HepG2 (cell line): ENCODE measurements around the gene EPN3. TPM values are rescaled to one million over a fixed set of nuclear protein-coding genes. Genes with fewer than 3 reads are reported as not detected.

Source experiments
- ARID2 ChIP-seq: sonication (generic); formaldehyde crosslinking; IDR thresholded peaks from 2 replicates; pipeline ENCODE4 v1.8.1; 2022; ENCODE audit warnings: mild to moderate bottlenecking, missing genetic modification reagents, borderline replicate concordance
- EP300 ChIP-seq, 3 experiments: sonication (generic) in 1 of 3; formaldehyde crosslinking in 1 of 3; IDR thresholded peaks; 2 replicates each; pipeline versions ENCODE4 v1.5.1 to v1.6.1; 2011 to 2020; ENCODE audit warnings: low read depth in 2 of 3, low read length in 2 of 3, borderline replicate concordance in 1 of 3, improper control_type of control experiment in 1 of 3, mild to moderate bottlenecking in 1 of 3, missing genetic modification reagents in 1 of 3, moderate library complexity in 1 of 3
- GLI4 ChIP-seq: sonication (generic); formaldehyde crosslinking; IDR thresholded peaks from 2 replicates; pipeline ENCODE4 v1.5.1; 2020; ENCODE audit warnings: missing genetic modification reagents, mild to moderate bottlenecking, moderate library complexity, borderline replicate concordance
- JUND ChIP-seq: sonication (generic); formaldehyde crosslinking; IDR thresholded peaks from 2 replicates; pipeline ENCODE4 v1.8.0; 2022; ENCODE audit warnings: mild to moderate bottlenecking, missing genetic modification reagents
- MED1 ChIP-seq: sonication (generic); formaldehyde crosslinking; IDR thresholded peaks from 2 replicates; pipeline ENCODE4 v1.4.0; 2020; ENCODE audit warnings: missing genetic modification reagents
- PAF1 ChIP-seq: IDR thresholded peaks from 2 replicates; pipeline ENCODE4 v1.6.1; 2016; ENCODE audit warnings: missing genetic modification reagents, missing compliant biosample characterization
- RAD51 ChIP-seq: fragments of 450-650 bp; IDR thresholded peaks from 2 replicates; pipeline ENCODE4 v1.6.1; 2016; ENCODE audit warnings: borderline replicate concordance
- TCF7L2 ChIP-seq: IDR thresholded peaks from 2 replicates; pipeline ENCODE4 v1.6.1; 2011; ENCODE audit warnings: mild to moderate bottlenecking, low read depth, low read length, moderate library complexity
- ZBTB1 ChIP-seq: sonication (generic); formaldehyde crosslinking; IDR thresholded peaks from 2 replicates; pipeline ENCODE4 v1.4.0; 2020; ENCODE audit warnings: missing genetic modification reagents, borderline replicate concordance
- ZNF207 ChIP-seq: fragments of 450-650 bp; IDR thresholded peaks from 2 replicates; pipeline ENCODE4 v1.6.1; 2016; ENCODE audit warnings: antibody characterized with exemption, borderline replicate concordance
- ZNF446 ChIP-seq: sonication (generic); formaldehyde crosslinking; IDR thresholded peaks from 2 replicates; pipeline ENCODE4 v1.5.0; 2020; ENCODE audit warnings: mild to moderate bottlenecking, missing genetic modification reagents
- ZNF468 ChIP-seq: sonication (generic); formaldehyde crosslinking; IDR thresholded peaks from 2 replicates; pipeline ENCODE4 v1.8.0; 2022; ENCODE audit warnings: mild to moderate bottlenecking, moderate library complexity, missing genetic modification reagents
- ZNF569 ChIP-seq: sonication (generic); formaldehyde crosslinking; IDR thresholded peaks from 2 replicates; pipeline ENCODE4 v1.5.0; 2020; ENCODE audit warnings: mild to moderate bottlenecking, missing genetic modification reagents, moderate library complexity, borderline replicate concordance
- polyA plus RNA-seq, 8 experiments: library from polyadenylated mRNA; depleted of rRNA in 3 of 8; stranded (reverse) in 7 of 8; unstranded in 1 of 8; fragments of >200 nt; fragmentation: Illumina TruSeq in 4 of 8; extraction: Trizol in 4 of 8; gene quantifications; 2 replicates each; pipeline versions ENCODE4 v1.2.1 to v1.2.3, GENCODE V29; 2011 to 2016; ENCODE audit warnings: low read depth in 4 of 8, missing spikeins in 1 of 8, mixed read lengths in 1 of 8; ENCODE audit not compliant: insufficient read depth in 1 of 8
- total RNA-seq, 5 experiments: library from RNA; depleted of rRNA; stranded (reverse); fragments of >200 nt; fragmentation: Illumina TruSeq; extraction: Trizol; gene quantifications; 2 replicates each; pipeline ENCODE4 v1.2.3, GENCODE V29; 2016; ENCODE audit warnings: low read depth in 1 of 5
- TF ChIP-seq, protein P1 (sequence below): sonication (generic); formaldehyde crosslinking; IDR thresholded peaks from 2 replicates; pipeline ENCODE4 v1.4.0; 2020; ENCODE audit warnings: missing genetic modification reagents
- TF ChIP-seq, protein P2 (sequence below): sonication (generic); formaldehyde crosslinking; IDR thresholded peaks from 2 replicates; pipeline ENCODE4 v1.5.1; 2020; ENCODE audit warnings: mild to moderate bottlenecking, missing genetic modification reagents, moderate library complexity
- TF ChIP-seq, protein P3 (sequence below): fragments of 450-650 bp; IDR thresholded peaks from 2 replicates; pipeline ENCODE4 v1.6.1; 2017; ENCODE audit warnings: mild to moderate bottlenecking
- TF ChIP-seq, protein P4 (sequence below): sonication (generic); formaldehyde crosslinking; conservative IDR thresholded peaks from 2 replicates; pipeline ENCODE4 v1.8.1; 2023; ENCODE audit warnings: missing genetic modification reagents
- TF ChIP-seq, protein P5 (sequence below): sonication (generic); formaldehyde crosslinking; IDR thresholded peaks from 2 replicates; pipeline ENCODE4 v1.4.0; 2020; ENCODE audit warnings: low read depth, missing genetic modification reagents

Gene EPN3
- total and polyA plus RNA-seq, 2 of the 13 experiments (the other 11 are each of a cell fraction or from before 2014, with no cell fraction given): 0.11 to 0.95 TPM

DNA sequence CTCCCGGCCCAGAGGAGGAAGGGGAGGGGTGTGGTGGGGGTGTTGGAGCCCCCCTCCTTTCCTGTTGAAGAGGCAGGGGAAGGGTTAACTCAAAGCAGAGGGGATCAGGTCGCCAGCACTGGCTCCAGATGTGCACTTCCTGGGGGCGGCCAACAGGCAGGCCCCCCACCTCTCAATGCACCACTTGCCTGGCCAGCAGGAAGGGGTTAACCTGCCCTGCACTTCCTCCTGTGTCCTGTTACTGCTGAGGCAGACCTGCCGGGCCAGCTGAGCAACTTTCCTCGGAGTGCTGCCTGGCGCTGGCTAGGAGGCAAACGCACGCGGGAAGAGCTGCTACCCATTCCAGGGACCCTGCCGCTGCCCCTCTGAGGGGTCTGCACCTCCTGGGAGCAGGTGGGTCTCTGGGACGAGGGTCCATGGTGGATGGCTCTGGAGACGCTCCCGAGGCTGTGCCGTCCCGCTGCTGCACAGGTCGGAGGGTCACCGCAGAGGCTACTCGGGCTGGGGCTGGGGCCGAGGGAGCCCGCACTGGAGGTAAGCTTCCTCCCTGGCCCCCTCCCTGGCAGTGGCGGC is at the start of gene EPN3 (continued):
- no peak for TF ChIP-seq ARID2 (CRISPR knock-in tag)
- TF ChIP-seq ZNF569: no peak
- no peak for TF ChIP-seq ZNF446 (CRISPR knock-in tag)
- TF ChIP-seq EP300 (IDR thresholded peaks at IDR 0.05; ENCODE audit: low read depth in 2 of 2, low read length in 2 of 2): no peak
- no peak for TF ChIP-seq EP300 (CRISPR knock-in tag; IDR thresholded peaks at IDR 0.05; ENCODE audit: borderline replicate concordance)
- no peak for TF ChIP-seq GLI4 (CRISPR knock-in tag)
- no peak for TF ChIP-seq JUND (CRISPR knock-in tag)
- TF ChIP-seq, protein P1, sequence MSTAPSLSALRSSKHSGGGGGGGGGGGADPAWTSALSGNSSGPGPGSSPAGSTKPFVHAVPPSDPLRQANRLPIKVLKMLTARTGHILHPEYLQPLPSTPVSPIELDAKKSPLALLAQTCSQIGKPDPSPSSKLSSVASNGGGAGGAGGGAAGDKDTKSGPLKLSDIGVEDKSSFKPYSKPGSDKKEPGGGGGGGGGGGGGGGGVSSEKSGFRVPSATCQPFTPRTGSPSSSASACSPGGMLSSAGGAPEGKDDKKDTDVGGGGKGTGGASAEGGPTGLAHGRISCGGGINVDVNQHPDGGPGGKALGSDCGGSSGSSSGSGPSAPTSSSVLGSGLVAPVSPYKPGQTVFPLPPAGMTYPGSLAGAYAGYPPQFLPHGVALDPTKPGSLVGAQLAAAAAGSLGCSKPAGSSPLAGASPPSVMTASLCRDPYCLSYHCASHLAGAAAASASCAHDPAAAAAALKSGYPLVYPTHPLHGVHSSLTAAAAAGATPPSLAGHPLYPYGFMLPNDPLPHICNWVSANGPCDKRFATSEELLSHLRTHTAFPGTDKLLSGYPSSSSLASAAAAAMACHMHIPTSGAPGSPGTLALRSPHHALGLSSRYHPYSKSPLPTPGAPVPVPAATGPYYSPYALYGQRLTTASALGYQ (CRISPR knock-in tag): no peak
- TF ChIP-seq, protein P2, sequence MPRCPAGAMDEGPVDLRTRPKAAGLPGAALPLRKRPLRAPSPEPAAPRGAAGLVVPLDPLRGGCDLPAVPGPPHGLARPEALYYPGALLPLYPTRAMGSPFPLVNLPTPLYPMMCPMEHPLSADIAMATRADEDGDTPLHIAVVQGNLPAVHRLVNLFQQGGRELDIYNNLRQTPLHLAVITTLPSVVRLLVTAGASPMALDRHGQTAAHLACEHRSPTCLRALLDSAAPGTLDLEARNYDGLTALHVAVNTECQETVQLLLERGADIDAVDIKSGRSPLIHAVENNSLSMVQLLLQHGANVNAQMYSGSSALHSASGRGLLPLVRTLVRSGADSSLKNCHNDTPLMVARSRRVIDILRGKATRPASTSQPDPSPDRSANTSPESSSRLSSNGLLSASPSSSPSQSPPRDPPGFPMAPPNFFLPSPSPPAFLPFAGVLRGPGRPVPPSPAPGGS: no peak
- TF ChIP-seq, protein P3, sequence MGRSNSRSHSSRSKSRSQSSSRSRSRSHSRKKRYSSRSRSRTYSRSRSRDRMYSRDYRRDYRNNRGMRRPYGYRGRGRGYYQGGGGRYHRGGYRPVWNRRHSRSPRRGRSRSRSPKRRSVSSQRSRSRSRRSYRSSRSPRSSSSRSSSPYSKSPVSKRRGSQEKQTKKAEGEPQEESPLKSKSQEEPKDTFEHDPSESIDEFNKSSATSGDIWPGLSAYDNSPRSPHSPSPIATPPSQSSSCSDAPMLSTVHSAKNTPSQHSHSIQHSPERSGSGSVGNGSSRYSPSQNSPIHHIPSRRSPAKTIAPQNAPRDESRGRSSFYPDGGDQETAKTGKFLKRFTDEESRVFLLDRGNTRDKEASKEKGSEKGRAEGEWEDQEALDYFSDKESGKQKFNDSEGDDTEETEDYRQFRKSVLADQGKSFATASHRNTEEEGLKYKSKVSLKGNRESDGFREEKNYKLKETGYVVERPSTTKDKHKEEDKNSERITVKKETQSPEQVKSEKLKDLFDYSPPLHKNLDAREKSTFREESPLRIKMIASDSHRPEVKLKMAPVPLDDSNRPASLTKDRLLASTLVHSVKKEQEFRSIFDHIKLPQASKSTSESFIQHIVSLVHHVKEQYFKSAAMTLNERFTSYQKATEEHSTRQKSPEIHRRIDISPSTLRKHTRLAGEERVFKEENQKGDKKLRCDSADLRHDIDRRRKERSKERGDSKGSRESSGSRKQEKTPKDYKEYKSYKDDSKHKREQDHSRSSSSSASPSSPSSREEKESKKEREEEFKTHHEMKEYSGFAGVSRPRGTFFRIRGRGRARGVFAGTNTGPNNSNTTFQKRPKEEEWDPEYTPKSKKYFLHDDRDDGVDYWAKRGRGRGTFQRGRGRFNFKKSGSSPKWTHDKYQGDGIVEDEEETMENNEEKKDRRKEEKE: no peak
- TF ChIP-seq, protein P4, sequence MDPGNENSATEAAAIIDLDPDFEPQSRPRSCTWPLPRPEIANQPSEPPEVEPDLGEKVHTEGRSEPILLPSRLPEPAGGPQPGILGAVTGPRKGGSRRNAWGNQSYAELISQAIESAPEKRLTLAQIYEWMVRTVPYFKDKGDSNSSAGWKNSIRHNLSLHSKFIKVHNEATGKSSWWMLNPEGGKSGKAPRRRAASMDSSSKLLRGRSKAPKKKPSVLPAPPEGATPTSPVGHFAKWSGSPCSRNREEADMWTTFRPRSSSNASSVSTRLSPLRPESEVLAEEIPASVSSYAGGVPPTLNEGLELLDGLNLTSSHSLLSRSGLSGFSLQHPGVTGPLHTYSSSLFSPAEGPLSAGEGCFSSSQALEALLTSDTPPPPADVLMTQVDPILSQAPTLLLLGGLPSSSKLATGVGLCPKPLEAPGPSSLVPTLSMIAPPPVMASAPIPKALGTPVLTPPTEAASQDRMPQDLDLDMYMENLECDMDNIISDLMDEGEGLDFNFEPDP (CRISPR knock-in tag): 0 out of 2 replicates have a peak, but pooled peaks have one; percentile 31
- no peak for TF ChIP-seq MED1 (CRISPR knock-in tag)
- TF ChIP-seq TCF7L2: no peak
- no peak for TF ChIP-seq RAD51
- no peak for TF ChIP-seq ZNF207
- TF ChIP-seq PAF1 (CRISPR knock-in tag): no peak
- TF ChIP-seq ZNF468 (CRISPR knock-in tag): no peak
- TF ChIP-seq, protein P5, sequence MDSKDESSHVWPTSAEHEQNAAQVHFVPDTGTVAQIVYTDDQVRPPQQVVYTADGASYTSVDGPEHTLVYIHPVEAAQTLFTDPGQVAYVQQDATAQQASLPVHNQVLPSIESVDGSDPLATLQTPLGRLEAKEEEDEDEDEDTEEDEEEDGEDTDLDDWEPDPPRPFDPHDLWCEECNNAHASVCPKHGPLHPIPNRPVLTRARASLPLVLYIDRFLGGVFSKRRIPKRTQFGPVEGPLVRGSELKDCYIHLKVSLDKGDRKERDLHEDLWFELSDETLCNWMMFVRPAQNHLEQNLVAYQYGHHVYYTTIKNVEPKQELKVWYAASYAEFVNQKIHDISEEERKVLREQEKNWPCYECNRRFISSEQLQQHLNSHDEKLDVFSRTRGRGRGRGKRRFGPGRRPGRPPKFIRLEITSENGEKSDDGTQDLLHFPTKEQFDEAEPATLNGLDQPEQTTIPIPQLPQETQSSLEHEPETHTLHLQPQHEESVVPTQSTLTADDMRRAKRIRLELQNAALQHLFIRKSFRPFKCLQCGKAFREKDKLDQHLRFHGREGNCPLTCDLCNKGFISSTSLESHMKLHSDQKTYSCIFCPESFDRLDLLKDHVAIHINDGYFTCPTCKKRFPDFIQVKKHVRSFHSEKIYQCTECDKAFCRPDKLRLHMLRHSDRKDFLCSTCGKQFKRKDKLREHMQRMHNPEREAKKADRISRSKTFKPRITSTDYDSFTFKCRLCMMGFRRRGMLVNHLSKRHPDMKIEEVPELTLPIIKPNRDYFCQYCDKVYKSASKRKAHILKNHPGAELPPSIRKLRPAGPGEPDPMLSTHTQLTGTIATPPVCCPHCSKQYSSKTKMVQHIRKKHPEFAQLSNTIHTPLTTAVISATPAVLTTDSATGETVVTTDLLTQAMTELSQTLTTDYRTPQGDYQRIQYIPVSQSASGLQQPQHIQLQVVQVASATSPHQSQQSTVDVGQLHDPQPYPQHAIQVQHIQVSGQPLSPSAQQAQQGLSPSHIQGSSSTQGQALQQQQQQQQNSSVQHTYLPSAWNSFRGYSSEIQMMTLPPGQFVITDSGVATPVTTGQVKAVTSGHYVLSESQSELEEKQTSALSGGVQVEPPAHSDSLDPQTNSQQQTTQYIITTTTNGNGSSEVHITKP (CRISPR knock-in tag): no peak
- TF ChIP-seq ZBTB1: no peak
